KOPT-K1 (cell line): Measurements from ENCODE around the gene SMYD2.

ENCODE experiments used
- H3K27ac ChIP-seq: fragments of 200-600 bp; sonication (generic); 2 replicates; pipeline ENCODE4 v1.5.1; 2016; ENCODE audit warnings: antibody characterized with exemption, mild to moderate bottlenecking, low read depth, low read length; ENCODE audit not compliant: poor library complexity, severe bottlenecking
- H3K36me3 ChIP-seq: fragments of 200-600 bp; sonication (generic); 2 replicates; pipeline ENCODE4 v1.5.1; 2017; ENCODE audit warnings: antibody characterized with exemption, mild to moderate bottlenecking, low read length, moderate library complexity; ENCODE audit not compliant: insufficient read depth
- H3K9me3 ChIP-seq: fragments of 200-600 bp; sonication (generic); 2 replicates; pipeline ENCODE4 v1.5.1; 2017; ENCODE audit warnings: antibody characterized with exemption, low read length, mild to moderate bottlenecking; ENCODE audit not compliant: insufficient read depth, poor library complexity, severe bottlenecking

The SMYD2 gene

GRCh38 chr1:214370615-214371014 lies 89.7 kb downstream of the SMYD2 start:
- Histone ChIP-seq H3K27ac (no peak overlapping the region), H3K9me3 (no peaks in the 10 kb centered on the region), H3K36me3 (no peaks in the 10 kb centered on the region)

- Histone ChIP-seq H3K27ac (no peak overlapping the region), H3K36me3 (no peaks in the 10 kb centered on the region), H3K9me3 (no peaks in the 10 kb centered on the region)
Measured at GRCh38 chr1:214372092-214372491, 91.1 kb downstream of the SMYD2 start.

- Histone ChIP-seq H3K9me3 (no peaks in the 10 kb centered on the region), H3K27ac (no peak overlapping the region), H3K36me3 (no peaks in the 10 kb centered on the region)
Measured at GRCh38 chr1:214377485-214377884, 96.5 kb downstream of the SMYD2 start.

GRCh38 chr1:214377886-214378285 lies 96.9 kb downstream of the SMYD2 start:
- no peaks in the 10 kb centered on the region for H3K36me3 ChIP-seq
- H3K9me3 ChIP-seq = no peaks in the 10 kb centered on the region
- no peak overlapping the region for H3K27ac ChIP-seq

GRCh38 chr1:214378492-214378891 lies 97.5 kb downstream of the SMYD2 start:
- no peaks in the 10 kb centered on the region for H3K9me3 ChIP-seq
- no peak overlapping the region for H3K27ac ChIP-seq
- H3K36me3 ChIP-seq = no peaks in the 10 kb centered on the region

GRCh38 chr1:214379236-214379970 lies 98.4 kb downstream of the SMYD2 start:
- H3K9me3 ChIP-seq = no peaks in the 10 kb centered on the region
- H3K27ac ChIP-seq = no peak overlapping the region
- H3K36me3 ChIP-seq = no peaks in the 10 kb centered on the region

GRCh38 chr1:214380396-214380795 lies 99.4 kb downstream of the SMYD2 start:
- H3K9me3 ChIP-seq = no peaks in the 10 kb centered on the region
- no peak overlapping the region for H3K27ac ChIP-seq
- H3K36me3 ChIP-seq = no peaks in the 10 kb centered on the region

GRCh38 chr1:214380986-214381695 lies 100.2 kb downstream of the SMYD2 start:
- Histone ChIP-seq H3K27ac (no peak overlapping the region), H3K36me3 (no peaks in the 10 kb centered on the region), H3K9me3 (no peaks in the 10 kb centered on the region)

GRCh38 chr1:214383381-214384372 lies 102.7 kb downstream of the SMYD2 start:
- Histone ChIP-seq H3K27ac (no peak overlapping the region), H3K36me3 (no peaks in the 10 kb centered on the region), H3K9me3 (no peaks in the 10 kb centered on the region)

- no peaks in the 10 kb centered on the region for H3K9me3 ChIP-seq
- no peaks in the 10 kb centered on the region for H3K36me3 ChIP-seq
- no peak overlapping the region for H3K27ac ChIP-seq
Measured at GRCh38 chr1:214384373-214385079, 103.6 kb downstream of the SMYD2 start.

GRCh38 chr1:214385428-214385827 lies 104.5 kb downstream of the SMYD2 start:
- no peak overlapping the region for H3K27ac ChIP-seq
- no peaks in the 10 kb centered on the region for H3K36me3 ChIP-seq
- H3K9me3 ChIP-seq = no peaks in the 10 kb centered on the region

- H3K27ac ChIP-seq = no peak overlapping the region
- no peaks in the 10 kb centered on the region for H3K36me3 ChIP-seq
Measured at GRCh38 chr1:214386333-214386732, 105.4 kb downstream of the SMYD2 start.

More at GRCh38 chr1:214386333-214386732, 105.4 kb downstream of the SMYD2 start:
- no peaks in the 10 kb centered on the region for H3K9me3 ChIP-seq
